Calu3 (cell line): ENCODE measurements around the gene JAG1. TPM values are rescaled to one million over a fixed set of nuclear protein-coding genes. Genes with fewer than 3 reads are reported as not detected.

Experiments used
- BruUV-seq: library from RNA; stranded (reverse); fragments of 400-500 nt; replicated peaks from 2 replicates; lab custom pipeline; 2021; lab: Mats Ljungman, UMichigan
- CTCF ChIA-PET: fragments of 300-600 bp; sonication (Branson Sonifier 250); formaldehyde crosslinking; loops from one replicate; lab custom pipeline; 2022; ENCODE audit warnings: antibody characterized with exemption; lab: Charles Lee
- DNase-seq: peaks from one replicate; pipeline ENCODE4 v3.0.0; 2022
- H3K27ac Mint-ChIP-seq: one replicate; pipeline ENCODE4 v1.8.0; 2022; ENCODE audit warnings: mixed read lengths; ENCODE audit not compliant: unreplicated experiment
- H3K27me3 Mint-ChIP-seq: one replicate; pipeline ENCODE4 v1.8.0; 2022; ENCODE audit warnings: mixed read lengths; ENCODE audit not compliant: unreplicated experiment
- H3K36me3 Mint-ChIP-seq: one replicate; pipeline ENCODE4 v1.8.0; 2022; ENCODE audit warnings: mild to moderate bottlenecking, moderate library complexity, mixed read lengths; ENCODE audit not compliant: insufficient read depth, unreplicated experiment
- H3K4me1 Mint-ChIP-seq: one replicate; pipeline ENCODE4 v1.8.0; 2022; ENCODE audit warnings: mild to moderate bottlenecking, low read depth, mixed read lengths; ENCODE audit not compliant: unreplicated experiment
- H3K4me3 Mint-ChIP-seq: one replicate; pipeline ENCODE4 v1.8.0; 2022; ENCODE audit warnings: mild to moderate bottlenecking, low read depth, moderate library complexity, mixed read lengths; ENCODE audit not compliant: unreplicated experiment
- H3K9me3 Mint-ChIP-seq: one replicate; pipeline ENCODE4 v1.8.0; 2022; ENCODE audit warnings: low read depth, mixed read lengths; ENCODE audit not compliant: unreplicated experiment
- intact Hi-C: fragments of 100-400 bp; cut with micrococcal nuclease; formaldehyde crosslinking; loops from one replicate; pipeline ENCODE4 v1.10.0; 2022; ENCODE audit not compliant: unreplicated experiment
- total RNA-seq: library from RNA; stranded (reverse); gene quantifications from 2 replicates; pipeline ENCODE4 v1.2.3, GENCODE V29; 2022
- TF ChIP-seq, protein P1 (sequence below): fragments of 200-600 bp; IDR thresholded peaks from one replicate; pipeline ENCODE4 v1.8.0; 2022; ENCODE audit warnings: antibody characterized with exemption; ENCODE audit not compliant: unreplicated experiment

JAG1 gene
- total RNA-seq, 1 experiment from 2014 or later = 245 TPM

- intact Hi-C loops = no loop called here
- CTCF ChIA-PET = interaction anchor here (0.5 to 0.9 kb wide), 3 partner anchors 26 to 843 kb away, joined by 3 to 4 read pairs (median 3); partner anchors contain the start of gene JAG1
- no TSS peak for BruUV-seq
- Mint-ChIP-seq H3K9me3 (peaks cover 8% of the 10 kb centered on the region), H3K4me1 (peaks cover 25% of the 10 kb centered on the region), H3K27me3 (no peaks in the 10 kb centered on the region), H3K4me3 (no peak overlapping the region), H3K36me3 (no peaks in the 10 kb centered on the region), H3K27ac (no peak overlapping the region)
- TF ChIP-seq, protein P1, sequence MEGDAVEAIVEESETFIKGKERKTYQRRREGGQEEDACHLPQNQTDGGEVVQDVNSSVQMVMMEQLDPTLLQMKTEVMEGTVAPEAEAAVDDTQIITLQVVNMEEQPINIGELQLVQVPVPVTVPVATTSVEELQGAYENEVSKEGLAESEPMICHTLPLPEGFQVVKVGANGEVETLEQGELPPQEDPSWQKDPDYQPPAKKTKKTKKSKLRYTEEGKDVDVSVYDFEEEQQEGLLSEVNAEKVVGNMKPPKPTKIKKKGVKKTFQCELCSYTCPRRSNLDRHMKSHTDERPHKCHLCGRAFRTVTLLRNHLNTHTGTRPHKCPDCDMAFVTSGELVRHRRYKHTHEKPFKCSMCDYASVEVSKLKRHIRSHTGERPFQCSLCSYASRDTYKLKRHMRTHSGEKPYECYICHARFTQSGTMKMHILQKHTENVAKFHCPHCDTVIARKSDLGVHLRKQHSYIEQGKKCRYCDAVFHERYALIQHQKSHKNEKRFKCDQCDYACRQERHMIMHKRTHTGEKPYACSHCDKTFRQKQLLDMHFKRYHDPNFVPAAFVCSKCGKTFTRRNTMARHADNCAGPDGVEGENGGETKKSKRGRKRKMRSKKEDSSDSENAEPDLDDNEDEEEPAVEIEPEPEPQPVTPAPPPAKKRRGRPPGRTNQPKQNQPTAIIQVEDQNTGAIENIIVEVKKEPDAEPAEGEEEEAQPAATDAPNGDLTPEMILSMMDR = no peak
- no peak for DNase-seq
Observed at GRCh38 chr20:10699489-10699888, 25.7 kb upstream of the JAG1 start.

GRCh38 chr20:10696650-10697049 lies 22.9 kb upstream of the JAG1 start:
- BruUV-seq = no TSS peak
- H3K9me3 Mint-ChIP-seq = no peaks in the 10 kb centered on the region
- H3K27ac Mint-ChIP-seq = no peak overlapping the region
- no peaks in the 10 kb centered on the region for H3K36me3 Mint-ChIP-seq
- intact Hi-C loops = no loop called here
- TF ChIP-seq, protein P1 = peak; percentile 45
- CTCF ChIA-PET = no interaction called here
- no peak for DNase-seq
- peaks cover 18% of the 10 kb centered on the region for H3K4me1 Mint-ChIP-seq
- H3K4me3 Mint-ChIP-seq = no peak overlapping the region
- no peaks in the 10 kb centered on the region for H3K27me3 Mint-ChIP-seq

GRCh38 chr20:10689385-10689784 lies 15.6 kb upstream of the JAG1 start:
- H3K27me3 Mint-ChIP-seq = no peaks in the 10 kb centered on the region
- intact Hi-C loops = no loop called here
- H3K4me1 Mint-ChIP-seq = no peaks in the 10 kb centered on the region
- no TSS peak for BruUV-seq
- H3K36me3 Mint-ChIP-seq = no peaks in the 10 kb centered on the region
- no peak overlapping the region for H3K4me3 Mint-ChIP-seq
- TF ChIP-seq, protein P1 = no peak
- no peaks in the 10 kb centered on the region for H3K9me3 Mint-ChIP-seq
- DNase-seq = no peak
- CTCF ChIA-PET = no interaction called here
- H3K27ac Mint-ChIP-seq = no peak overlapping the region

- CTCF ChIA-PET = no interaction called here
- BruUV-seq = no TSS peak
- no peak overlapping the region for H3K4me3 Mint-ChIP-seq
- no peaks in the 10 kb centered on the region for H3K9me3 Mint-ChIP-seq
- DNase-seq = no peak
- no peak overlapping the region for H3K27ac Mint-ChIP-seq
- intact Hi-C loops = no loop called here
- H3K27me3 Mint-ChIP-seq = no peaks in the 10 kb centered on the region
- H3K36me3 Mint-ChIP-seq = no peaks in the 10 kb centered on the region
- no peaks in the 10 kb centered on the region for H3K4me1 Mint-ChIP-seq
- TF ChIP-seq, protein P1 = no peak
Observed at GRCh38 chr20:10687895-10688294, 14.1 kb upstream of the JAG1 start.
